Stomach (tissue), 9 donors: ENCODE results near the gene KMT2E. TPM values are rescaled to one million over a fixed set of nuclear protein-coding genes. Genes with fewer than 3 reads are reported as not detected.

Source experiments
- DNase-seq, 2 donors: peaks; one replicate each; pipeline versions ENCODE4 v3.0.0 to v3.0.0-alpha.2; 2013 to 2019
- H3K27ac ChIP-seq, 5 donors: fragments of 200-600 bp in 4 of 5; sonication (generic) in 4 of 5; one replicate each; pipeline ENCODE4 v1.5.1; 2013 to 2019; ENCODE audit warnings: mild to moderate bottlenecking in 1 of 5, moderate library complexity in 1 of 5
- H3K27me3 ChIP-seq, 3 donors: fragments of 200-600 bp; sonication (generic); one replicate each; pipeline ENCODE4 v1.5.1; 2017 to 2019; ENCODE audit warnings: mixed run types in 1 of 3
- H3K36me3 ChIP-seq, 4 donors: fragments of 200-600 bp; sonication (generic); 1 replicate in 3 of 4; 2 replicates in 1 of 4; pipeline ENCODE4 v1.5.1; 2016 to 2019
- H3K4me1 ChIP-seq, 4 donors: fragments of 200-600 bp; sonication (generic); one replicate each; pipeline ENCODE4 v1.5.1; 2016 to 2019
- H3K4me3 ChIP-seq, 4 donors: fragments of 200-600 bp; sonication (generic) in 3 of 4; one replicate each; pipeline ENCODE4 v1.5.1; 2016 to 2019; ENCODE audit warnings: mild to moderate bottlenecking in 1 of 4
- H3K9me3 ChIP-seq, 4 donors: fragments of 200-600 bp; sonication (generic); one replicate each; pipeline ENCODE4 v1.5.1; 2016 to 2019
- CTCF ChIP-seq, 7 experiments: fragments of 450-650 bp in 4 of 7; fragments of 200-600 bp in 3 of 7; sonication (generic) in 3 of 7; IDR thresholded peaks; one replicate each; pipeline ENCODE4 v1.5.1; 2016 to 2019; ENCODE audit warnings: antibody characterized with exemption in 7 of 7, control low read depth in 2 of 7, mild to moderate bottlenecking in 1 of 7
- EP300 ChIP-seq: sonication (generic); formaldehyde crosslinking; IDR thresholded peaks from one replicate; pipeline ENCODE4 v1.6.1; 2017; ENCODE audit warnings: antibody characterized with exemption
- POLR2A ChIP-seq, 4 donors: fragments of 450-650 bp; IDR thresholded peaks; one replicate each; pipeline ENCODE4 v1.6.1; 2016; ENCODE audit warnings: antibody characterized with exemption in 4 of 4, control low read depth in 2 of 4, mild to moderate bottlenecking in 1 of 4, moderate library complexity in 1 of 4
- POLR2AphosphoS5 ChIP-seq, 3 donors: sonication (generic); formaldehyde crosslinking; IDR thresholded peaks; one replicate each; pipeline ENCODE4 v1.6.1; 2016; ENCODE audit warnings: antibody characterized with exemption in 3 of 3
- WGBS, 5 donors: extraction: QIAGEN DNeasy Blood & Tissue Kit in 3 of 5; methylation state at CpG; one replicate each; pipeline versions ENCODE4 v1.1.5 to v1.1.7; 2013 to 2018; 5-methylcytosine and 5-hydroxymethylcytosine counted together
- intact Hi-C: fragments of 100-400 bp; cut with DNase I; formaldehyde crosslinking; loops from one replicate; pipeline ENCODE4 v1.15.1; 2023; ENCODE audit warnings: low total_unique reads
- polyA plus RNA-seq, 3 donors: library from polyadenylated mRNA; stranded (reverse); fragments of 200-250 nt; gene quantifications; one replicate each; pipeline ENCODE4 v1.2.3, GENCODE V29; 2013
- total RNA-seq, 5 donors: library from RNA; depleted of rRNA; stranded (reverse); fragments of >200 nt; gene quantifications; one replicate each; pipeline versions ENCODE4 v1.1.0 to v1.2.3, GENCODE V29; 2014 to 2016
- donor health status: healthy with polysubstance abuse.
- donor health status: Bipolar disorder and iron deficiency.
- donor health status: healthy.

KMT2E gene
- total and polyA plus RNA-seq, 8 donors: 9.4 to 330 (median 67.7) TPM

- TF ChIP-seq CTCF (IDR thresholded peaks at IDR 0.05) (no peak), EP300 (no peak), POLR2A (IDR thresholded peaks at IDR 0.05) (no peak), POLR2AphosphoS5 (IDR thresholded peaks at IDR 0.05) (no peak)
- peak overlapping the region; percentile 77 to 95 (median 88) for H3K4me3 ChIP-seq
- peaks cover 0 to 44% (median 22%) of the 10 kb centered on the region in 4 donors for H3K4me1 ChIP-seq
- H3K9me3 ChIP-seq: no peaks in the 10 kb centered on the region
- H3K27ac ChIP-seq: peak overlapping the region in 4 of 5 donors; percentile 99 to 100 (median 100)
- WGBS, 5 donors: 7 to 13% (median 10%) methylated on average over 9 of the region's 9 CpGs
- no peaks in the 10 kb centered on the region for H3K27me3 ChIP-seq
- H3K36me3 ChIP-seq: peaks cover 0 to 3% (median 0%) of the 10 kb centered on the region in 4 donors
- intact Hi-C loops: no loop called here
- no peak for DNase-seq
Observed at GRCh38 chr7:105009667-105010503, 4.1 kb upstream of the KMT2E start.

- Histone ChIP-seq H3K9me3 (no peaks in the 10 kb centered on the region), H3K36me3 (no peaks in the 10 kb centered on the region), H3K4me1 (peaks cover 0 to 37% (median 19%) of the 10 kb centered on the region in 4 donors), H3K4me3 (peak overlapping the region; percentile 77 to 95 (median 88)), H3K27me3 (no peaks in the 10 kb centered on the region), H3K27ac (peak overlapping the region; percentile 28 to 100 (median 99))
- DNase-seq: peak in 1 of 2 donors; percentile 33
- intact Hi-C loops: no loop called here
- 1 to 3% (median 1%) methylated on average over 5 of the region's 5 CpGs for WGBS, 5 donors
- TF ChIP-seq POLR2A (IDR thresholded peaks at IDR 0.05) (no peak), POLR2AphosphoS5 (IDR thresholded peaks at IDR 0.05) (no peak), CTCF (IDR thresholded peaks at IDR 0.05) (no peak), EP300 (no peak)
Observed at GRCh38 chr7:105010504-105011130, 3.4 kb upstream of the KMT2E start.

GRCh38 chr7:105011141-105011830 is 2.7 kb upstream of the KMT2E start:
- Histone ChIP-seq H3K27ac (peak overlapping the region; percentile 96 to 100 (median 99)), H3K4me3 (peak overlapping the region; percentile 77 to 95 (median 88)), H3K4me1 (peaks cover 3 to 31% (median 18%) of the 10 kb centered on the region in 4 donors), H3K36me3 (no peaks in the 10 kb centered on the region), H3K27me3 (no peaks in the 10 kb centered on the region), H3K9me3 (no peaks in the 10 kb centered on the region)
- 0 to 1% (median 0%) methylated on average over 7 of the region's 7 CpGs for WGBS, 5 donors
- DNase-seq: peak in 1 of 2 donors; percentile 61
- intact Hi-C loops: no loop called here
- TF ChIP-seq POLR2AphosphoS5 (IDR thresholded peaks at IDR 0.05) (peak in 1 of 3 donors; percentile 10), EP300 (no peak)

GRCh38 chr7:105011831-105012502 is 2.0 kb upstream of the KMT2E start:
- 0% methylated on average over 21 of the region's 21 CpGs for WGBS, 5 donors

More at GRCh38 chr7:105011831-105012502, 2.0 kb upstream of the KMT2E start:
- intact Hi-C loops: no loop called here
- TF ChIP-seq POLR2AphosphoS5 (IDR thresholded peaks at IDR 0.05): no peak
- peak in 1 of 4 donors; percentile 21 for TF ChIP-seq POLR2A (IDR thresholded peaks at IDR 0.05)
- Histone ChIP-seq H3K4me1 (peaks cover 10 to 25% (median 18%) of the 10 kb centered on the region in 4 donors), H3K27ac (peak overlapping the region; percentile 96 to 100 (median 99)), H3K36me3 (no peaks in the 10 kb centered on the region), H3K27me3 (no peaks in the 10 kb centered on the region), H3K4me3 (peak overlapping the region; percentile 77 to 95 (median 88)), H3K9me3 (no peaks in the 10 kb centered on the region)
- peak in 1 of 2 donors; percentile 55 for DNase-seq
